ENCODE data around the gene ITGA2B. TPM values are rescaled to one million over a fixed set of nuclear protein-coding genes. Genes with fewer than 3 reads are reported as not detected.

The ITGA2B gene
- polyA plus RNA-seq, 1 donor (not counting 4 experiments of a cell fraction or from before 2014, with no cell fraction given) = not detected

- no peak overlapping the region for H2AFZ ChIP-seq (ENCODE audit: control insufficient read depth, low read length)
- H3K36me3 ChIP-seq (ENCODE audit: control insufficient read depth in 2 of 2, extremely low read depth in 1 of 2, insufficient read depth in 2 of 2, low read length in 2 of 2) = no peaks in the 10 kb centered on the region
- H3K9ac ChIP-seq (ENCODE audit: control insufficient read depth, extremely low read depth, insufficient read depth, low read length) = peak overlapping the region; percentile 36
- DNase-seq (ENCODE audit: low read depth, low spot score) (peak; percentile 46), FAIRE-seq (peak; percentile 93)
- H3K4me2 ChIP-seq (ENCODE audit: control insufficient read depth, extremely low read depth, insufficient read depth, low read depth, low read length) = no peak overlapping the region
- no peaks in the 10 kb centered on the region for H3K9me1 ChIP-seq (ENCODE audit: control insufficient read depth, extremely low read depth, insufficient read depth, low read length)
- no peaks in the 10 kb centered on the region for H3K9me3 ChIP-seq (ENCODE audit: control insufficient read depth, low read depth, low read length)
- peaks cover 10% of the 10 kb centered on the region for H3K4me1 ChIP-seq (ENCODE audit: control insufficient read depth, extremely low read depth, insufficient read depth, low read length)
- no peaks in the 10 kb centered on the region for H4K20me1 ChIP-seq (ENCODE audit: control insufficient read depth, extremely low read depth, insufficient read depth, low read length)
- peak overlapping the region; percentile 83 for H3K27ac ChIP-seq (ENCODE audit: control insufficient read depth, insufficient read depth, low read length)
- H3K4me3 ChIP-seq (ENCODE audit: control insufficient read depth in 2 of 3, extremely low read depth in 1 of 3, insufficient read depth in 2 of 3, low read depth in 1 of 3, low read length in 3 of 3) = no peak overlapping the region
- no peaks in the 10 kb centered on the region for H3K27me3 ChIP-seq (ENCODE audit: control insufficient read depth, extremely low read depth, insufficient read depth, low read length)
- dilution Hi-C loops (cut with MboI; ENCODE audit: extremely low pct_ligation_motif_present, low sequenced_read_pairs) = no loop called here
- no peaks in the 10 kb centered on the region for H3K79me2 ChIP-seq (ENCODE audit: control insufficient read depth, insufficient read depth, low read length)
- TF ChIP-seq EZH2 (IDR thresholded peaks at IDR 0.05; ENCODE audit: low read length) = no peak
- no peak for TF ChIP-seq CTCF (optimal IDR thresholded peaks at IDR 0.05 in 1 of 3, IDR thresholded peaks at IDR 0.05 in 1 of 3, conservative IDR thresholded peaks at IDR 0.05 in 1 of 3; ENCODE audit: extremely low read depth in 1 of 3, insufficient read depth in 2 of 3, low read length in 3 of 3)
Observed at GRCh38 chr17:44417553-44417952, 28.1 kb upstream of the ITGA2B start.

- no peak overlapping the region for H2AFZ ChIP-seq (ENCODE audit: control insufficient read depth, low read length)
- no peak overlapping the region for H3K4me2 ChIP-seq (ENCODE audit: control insufficient read depth, extremely low read depth, insufficient read depth, low read depth, low read length)
- H3K27ac ChIP-seq (ENCODE audit: control insufficient read depth, insufficient read depth, low read length) = peak overlapping the region; percentile 74
- no peak for FAIRE-seq
- DNase-seq (ENCODE audit: low read depth, low spot score) = no peak
- H4K20me1 ChIP-seq (ENCODE audit: control insufficient read depth, extremely low read depth, insufficient read depth, low read length) = no peaks in the 10 kb centered on the region
- H3K4me1 ChIP-seq (ENCODE audit: control insufficient read depth, extremely low read depth, insufficient read depth, low read length) = peaks cover 10% of the 10 kb centered on the region
- H3K27me3 ChIP-seq (ENCODE audit: control insufficient read depth, extremely low read depth, insufficient read depth, low read length) = no peaks in the 10 kb centered on the region
- dilution Hi-C loops (cut with MboI; ENCODE audit: extremely low pct_ligation_motif_present, low sequenced_read_pairs) = no loop called here
- no peaks in the 10 kb centered on the region for H3K9me3 ChIP-seq (ENCODE audit: control insufficient read depth, low read depth, low read length)
- H3K9ac ChIP-seq (ENCODE audit: control insufficient read depth, extremely low read depth, insufficient read depth, low read length) = peak overlapping the region; percentile 36
- no peaks in the 10 kb centered on the region for H3K36me3 ChIP-seq (ENCODE audit: control insufficient read depth in 2 of 2, extremely low read depth in 1 of 2, insufficient read depth in 2 of 2, low read length in 2 of 2)
- no peaks in the 10 kb centered on the region for H3K79me2 ChIP-seq (ENCODE audit: control insufficient read depth, insufficient read depth, low read length)
- TF ChIP-seq CTCF (optimal IDR thresholded peaks at IDR 0.05 in 1 of 3, IDR thresholded peaks at IDR 0.05 in 1 of 3, conservative IDR thresholded peaks at IDR 0.05 in 1 of 3; ENCODE audit: extremely low read depth in 1 of 3, insufficient read depth in 2 of 3, low read length in 3 of 3) (no peak), EZH2 (IDR thresholded peaks at IDR 0.05; ENCODE audit: low read length) (no peak)
- no peaks in the 10 kb centered on the region for H3K9me1 ChIP-seq (ENCODE audit: control insufficient read depth, extremely low read depth, insufficient read depth, low read length)
- H3K4me3 ChIP-seq (ENCODE audit: control insufficient read depth in 2 of 3, extremely low read depth in 1 of 3, insufficient read depth in 2 of 3, low read depth in 1 of 3, low read length in 3 of 3) = no peak overlapping the region
Observed at GRCh38 chr17:44416558-44417289, 27.3 kb upstream of the ITGA2B start.
